H1 (cell line): Measurements from ENCODE around the gene EPHA3. TPM values are rescaled to one million over a fixed set of nuclear protein-coding genes. Genes with fewer than 3 reads are reported as not detected.

Source experiments
- CTCF ChIA-PET: fragments of 300-600 bp; sonication (Branson Sonifier 250); formaldehyde crosslinking; loops from one replicate; lab custom pipeline; 2021; ENCODE audit not compliant: partially characterized antibody; lab: Charles Lee
- POLR2A ChIA-PET: fragments of 300-600 bp; sonication (Branson Sonifier 250); formaldehyde crosslinking; loops from one replicate; lab custom pipeline; 2021; ENCODE audit warnings: inconsistent platforms; ENCODE audit not compliant: partially characterized antibody; lab: Charles Lee
- DNase-seq, 2 experiments: peaks; one replicate each; pipeline versions ENCODE4 v3.0.0 to v3.0.0-alpha.2; 2010 to 2022; ENCODE audit warnings: low spot score in 2 of 2, low read depth in 1 of 2, mixed read lengths in 1 of 2
- FAIRE-seq: peaks from 2 replicates; lab custom pipeline; 2011; peaks lifted over from hg19 to GRCh38; lab: Jason Lieb, UNC
- H2AFZ ChIP-seq: 2 replicates; pipeline ENCODE4 v1.8.1; 2012; ENCODE audit warnings: low read length, inconsistent platforms
- H2AK5ac ChIP-seq: 2 replicates; pipeline ENCODE4 v1.6.1; 2013; ENCODE audit warnings: low read depth, low read length
- H2BK120ac ChIP-seq: replicated peaks from 2 replicates; pipeline ENCODE3; 2013; ENCODE audit warnings: low read depth, low read length, inconsistent platforms
- H2BK12ac ChIP-seq: 2 replicates; pipeline ENCODE4 v1.6.1; 2013; ENCODE audit warnings: low read depth, low read length
- H2BK15ac ChIP-seq: 2 replicates; pipeline ENCODE4 v1.6.1; 2013; ENCODE audit warnings: low read length
- H2BK20ac ChIP-seq: 2 replicates; pipeline ENCODE4 v1.6.1; 2013; ENCODE audit warnings: low read length
- H2BK5ac ChIP-seq: 2 replicates; pipeline ENCODE4 v1.6.1; 2013; ENCODE audit warnings: low read depth, low read length
- H3K14ac ChIP-seq: 2 replicates; pipeline ENCODE4 v1.6.1; 2013; ENCODE audit warnings: inconsistent platforms; ENCODE audit not compliant: insufficient read length
- H3K18ac ChIP-seq: 2 replicates; pipeline ENCODE4 v1.6.1; 2013; ENCODE audit warnings: low read length; ENCODE audit errors: extremely low read depth
- H3K23ac ChIP-seq: 2 replicates; pipeline ENCODE4 v1.6.1; 2013; ENCODE audit warnings: inconsistent platforms; ENCODE audit not compliant: insufficient read length
- H3K23me2 ChIP-seq: 2 replicates; pipeline ENCODE4 v1.6.1; 2013; ENCODE audit warnings: low read depth, low read length
- H3K27ac ChIP-seq: 2 replicates; pipeline ENCODE4 v1.6.1; 2011; ENCODE audit warnings: low read depth, low read length, inconsistent platforms
- H3K27me3 ChIP-seq, 4 experiments: replicated peaks in 1 of 4; 1 replicate in 1 of 4; 2 replicates in 3 of 4; pipeline versions ENCODE4 v1.6.1 to v1.8.1; 2011 to 2013; ENCODE audit warnings: low read length in 3 of 4, mild to moderate bottlenecking in 3 of 4, inconsistent platforms in 2 of 4, mixed read lengths in 2 of 4, moderate library complexity in 1 of 4; ENCODE audit not compliant: control insufficient read depth in 3 of 4, insufficient read depth in 3 of 4; ENCODE audit errors: extremely low read depth in 1 of 4
- H3K36me3 ChIP-seq, 4 experiments: 2 replicates each; pipeline versions ENCODE4 v1.6.1 to v1.8.1; 2011 to 2013; ENCODE audit warnings: mild to moderate bottlenecking in 4 of 4, low read length in 3 of 4, moderate library complexity in 2 of 4, control low read depth in 1 of 4, inconsistent platforms in 1 of 4; ENCODE audit not compliant: insufficient read depth in 4 of 4, control insufficient read depth in 2 of 4
- H3K4ac ChIP-seq: replicated peaks from 2 replicates; pipeline ENCODE3; 2013; ENCODE audit warnings: low read length, low read depth, mixed read lengths, inconsistent platforms; ENCODE audit not compliant: insufficient read length
- H3K4me1 ChIP-seq, 4 experiments: replicated peaks in 1 of 4; 1 replicate in 1 of 4; 2 replicates in 3 of 4; pipeline versions ENCODE4 v1.6.1 to v1.8.1; 2011 to 2013; ENCODE audit warnings: low read length in 3 of 4, inconsistent platforms in 2 of 4, mixed read lengths in 1 of 4; ENCODE audit not compliant: insufficient read depth in 4 of 4, control insufficient read depth in 3 of 4
- H3K4me2 ChIP-seq, 2 experiments: 2 replicates each; pipeline versions ENCODE4 v1.6.1 to v1.8.1; 2011 to 2013; ENCODE audit warnings: low read depth in 2 of 2, low read length in 2 of 2, control low read depth in 1 of 2, inconsistent platforms in 1 of 2, mild to moderate bottlenecking in 1 of 2; ENCODE audit not compliant: insufficient read depth in 1 of 2
- H3K4me3 ChIP-seq, 4 experiments: fragments of 200-600, 300-600 bp in 1 of 4; sonication (generic), shearing (Covaris generic), sonication (Bioruptor Twin) in 1 of 4; 2 replicates each; pipeline versions ENCODE4 v1.5.1 to v1.8.1; 2011 to 2016; ENCODE audit warnings: low read length in 4 of 4, low read depth in 3 of 4, control low read depth in 2 of 4, inconsistent platforms in 2 of 4, mild to moderate bottlenecking in 2 of 4, mixed read lengths in 1 of 4, moderate library complexity in 1 of 4; ENCODE audit not compliant: insufficient read depth in 2 of 4; ENCODE audit errors: extremely low read depth in 1 of 4
- H3K56ac ChIP-seq: replicated peaks from 2 replicates; pipeline ENCODE3; 2013; ENCODE audit warnings: low read depth, mild to moderate bottlenecking, mixed read lengths, low read length, inconsistent platforms; ENCODE audit not compliant: insufficient read length
- H3K79me1 ChIP-seq: 2 replicates; pipeline ENCODE4 v1.6.1; 2013; ENCODE audit warnings: low read depth, low read length, control low read depth
- H3K79me2 ChIP-seq, 2 experiments: 2 replicates each; pipeline versions ENCODE4 v1.6.1 to v1.8.1; 2012 to 2013; ENCODE audit warnings: low read length in 2 of 2, mild to moderate bottlenecking in 2 of 2, inconsistent platforms in 1 of 2; ENCODE audit not compliant: insufficient read depth in 2 of 2, control insufficient read depth in 1 of 2
- H3K9ac ChIP-seq, 4 experiments: replicated peaks in 1 of 4; 1 replicate in 1 of 4; 2 replicates in 3 of 4; pipeline versions ENCODE4 v1.6.1 to v1.8.1; 2011 to 2013; ENCODE audit warnings: low read depth in 3 of 4, low read length in 3 of 4, control low read depth in 2 of 4, mild to moderate bottlenecking in 2 of 4, moderate library complexity in 2 of 4, inconsistent platforms in 1 of 4; ENCODE audit errors: extremely low read depth in 1 of 4
- H3K9me3 ChIP-seq, 2 experiments: 2 replicates each; pipeline versions ENCODE4 v1.6.1 to v1.8.1; 2012 to 2013; ENCODE audit warnings: mild to moderate bottlenecking in 2 of 2, moderate library complexity in 2 of 2, control low read depth in 1 of 2, inconsistent platforms in 1 of 2, low read depth in 1 of 2, low read length in 1 of 2, mixed read lengths in 1 of 2; ENCODE audit not compliant: insufficient read depth in 2 of 2
- H4K20me1 ChIP-seq, 2 experiments: replicated peaks in 1 of 2; 2 replicates each; pipeline versions ENCODE3 to v1.8.1; 2011 to 2013; ENCODE audit warnings: inconsistent platforms in 2 of 2, low read length in 2 of 2, mild to moderate bottlenecking in 1 of 2; ENCODE audit not compliant: insufficient read depth in 2 of 2, control insufficient read depth in 1 of 2
- H4K5ac ChIP-seq: 2 replicates; pipeline ENCODE4 v1.6.1; 2013; ENCODE audit warnings: low read length, low read depth, mixed read lengths, inconsistent platforms; ENCODE audit not compliant: insufficient read length
- H4K8ac ChIP-seq: 2 replicates; pipeline ENCODE4 v1.8.0; 2013; ENCODE audit warnings: mild to moderate bottlenecking, moderate library complexity, low read length, inconsistent platforms; ENCODE audit not compliant: insufficient read depth; ENCODE audit errors: extremely low read depth
- H4K91ac ChIP-seq: replicated peaks from 2 replicates; pipeline ENCODE3; 2013; ENCODE audit warnings: low read length, mixed read lengths, inconsistent platforms; ENCODE audit not compliant: insufficient read length
- NRF1 ChIP-seq: IDR thresholded peaks from 2 replicates; pipeline ENCODE4 v1.6.1; 2011; ENCODE audit warnings: mild to moderate bottlenecking, low read depth, low read length, improper control_type of control experiment
- POLR2A ChIP-seq, 2 experiments: IDR thresholded peaks; 1 replicate in 1 of 2; 2 replicates in 1 of 2; pipeline ENCODE4 v1.6.1; 2011; ENCODE audit warnings: low read depth in 2 of 2, low read length in 2 of 2, mild to moderate bottlenecking in 2 of 2; ENCODE audit errors: control extremely low read depth in 1 of 2
- RAD21 ChIP-seq, 2 experiments: IDR thresholded peaks in 1 of 2; conservative IDR thresholded peaks in 1 of 2; 2 replicates each; pipeline ENCODE4 v1.6.1; 2011; ENCODE audit warnings: low read depth in 2 of 2, low read length in 2 of 2, improper control_type of control experiment in 1 of 2, inconsistent platforms in 1 of 2, mild to moderate bottlenecking in 1 of 2, moderate library complexity in 1 of 2
- RXRA ChIP-seq: IDR thresholded peaks from 2 replicates; pipeline ENCODE4 v1.6.1; 2011; ENCODE audit warnings: low read depth, mild to moderate bottlenecking, low read length, moderate library complexity; ENCODE audit not compliant: insufficient read depth
- SAP30 ChIP-seq: fragments of 300-600 bp; sonication (generic); IDR thresholded peaks from 2 replicates; pipeline ENCODE4 v1.7.1; 2012; ENCODE audit warnings: low read length, moderate library complexity, mild to moderate bottlenecking, inconsistent platforms; ENCODE audit not compliant: insufficient read depth, insufficient replicate concordance
- SP4 ChIP-seq: IDR thresholded peaks from 2 replicates; pipeline ENCODE4 v1.6.1; 2012; ENCODE audit warnings: low read length, inconsistent platforms
- SRF ChIP-seq: IDR thresholded peaks from 2 replicates; pipeline ENCODE4 v1.6.1; 2011; ENCODE audit warnings: mild to moderate bottlenecking, low read depth, low read length, moderate library complexity
- SUZ12 ChIP-seq: fragments of 200-600 bp; sonication (generic); IDR thresholded peaks from 2 replicates; pipeline ENCODE4 v1.6.1; 2012; ENCODE audit warnings: mild to moderate bottlenecking, inconsistent platforms, low read length, moderate library complexity, mixed read lengths
- WGBS, 2 experiments: shearing (Covaris generic) in 1 of 2; methylation state at CpG; one replicate each; pipeline versions ENCODE4 v1.1.6 to v1.1.7; 2013 to 2015; ENCODE audit warnings: low lambda C conversion rate in 2 of 2, mixed read lengths in 2 of 2, inconsistent platforms in 1 of 2, low coverage in 1 of 2, missing lambda C conversion rate in 1 of 2; ENCODE audit not compliant: insufficient replicate concordance in 2 of 2, insufficient coverage in 1 of 2, insufficient read length in 1 of 2; ENCODE audit errors: extremely low coverage in 1 of 2, missing lambda C conversion rate in 1 of 2; 5-methylcytosine and 5-hydroxymethylcytosine counted together
- polyA plus RNA-seq, 7 experiments: library from polyadenylated mRNA; depleted of rRNA in 3 of 7; stranded (reverse) in 5 of 7; unstranded in 2 of 7; fragments of >200 nt in 5 of 7; fragments of 200-250 nt in 2 of 7; gene quantifications; 1 replicate in 5 of 7; 2 replicates in 1 of 7; 4 replicates in 1 of 7; pipeline versions ENCODE4 v1.2.1 to v1.2.3, GENCODE V29; 2011 to 2013; ENCODE audit warnings: missing spikeins in 2 of 7, mixed read lengths in 2 of 7
- total RNA-seq: library from RNA; stranded (reverse); fragmentation: NEBNext Ultra II Directional; extraction: Animal tissue kit (Norgen Biotek cat#: 25700); gene quantifications from 2 replicates; pipeline ENCODE4 v1.2.1, GENCODE V29; 2021

Gene EPHA3
- total and polyA plus RNA-seq, 2 of the 8 experiments (the other 6 are each of a cell fraction or from before 2014, with no cell fraction given) = 0.09 to 0.22 TPM

DNA sequence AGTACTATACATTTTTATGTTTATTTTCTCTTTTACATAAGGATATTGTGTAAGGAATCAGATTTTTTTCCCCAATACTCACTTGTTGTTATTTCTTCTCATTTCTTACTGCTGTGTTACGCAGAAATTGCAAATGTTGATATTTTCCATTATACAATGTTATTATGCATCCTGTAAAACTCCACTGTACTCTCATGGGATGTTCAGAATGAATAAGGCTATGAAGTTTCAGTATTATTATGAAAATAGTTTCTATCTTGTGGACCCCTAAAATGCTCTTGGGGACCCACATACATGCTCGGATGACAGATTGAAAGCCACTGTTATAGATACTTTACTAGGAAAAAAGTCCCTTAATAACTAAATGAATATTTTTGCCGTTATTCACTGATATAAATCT lies 329.4 kb downstream of the EPHA3 start:
- no peak overlapping the region for H3K4ac ChIP-seq
- H3K79me1 ChIP-seq = no peaks in the 10 kb centered on the region
- no peaks in the 10 kb centered on the region for H3K79me2 ChIP-seq
- H4K20me1 ChIP-seq = no peaks in the 10 kb centered on the region
- H2BK120ac ChIP-seq = no peak overlapping the region
- no peak overlapping the region for H3K4me3 ChIP-seq
- H2BK15ac ChIP-seq = no peak overlapping the region
- no peak for TF ChIP-seq RAD21 (IDR thresholded peaks at IDR 0.05 in 1 of 2, conservative IDR thresholded peaks at IDR 0.05 in 1 of 2; ENCODE audit: low read depth in 2 of 2, low read length in 2 of 2)
- no peak for TF ChIP-seq RXRA
- TF ChIP-seq POLR2A (IDR thresholded peaks at IDR 0.05; ENCODE audit: control extremely low read depth in 1 of 2, low read depth in 2 of 2, low read length in 2 of 2) = no peak
- TF ChIP-seq SAP30 = no peak
- no peak for TF ChIP-seq SP4
- no peak for TF ChIP-seq SUZ12
- no peak for TF ChIP-seq NRF1
- TF ChIP-seq SRF = no peak
- H3K4me1 ChIP-seq = no peaks in the 10 kb centered on the region
- H2BK12ac ChIP-seq = no peak overlapping the region
- no peaks in the 10 kb centered on the region for H3K27me3 ChIP-seq
- H3K27ac ChIP-seq = no peak overlapping the region
- H3K9ac ChIP-seq = no peak overlapping the region
- ChIA-PET CTCF (no interaction called here), POLR2A (no interaction called here)
- no peak overlapping the region for H4K8ac ChIP-seq
- H3K23ac ChIP-seq = no peak overlapping the region
- H2AK5ac ChIP-seq = no peak overlapping the region
- no peak overlapping the region for H3K14ac ChIP-seq
- no peak overlapping the region for H4K5ac ChIP-seq
- no peaks in the 10 kb centered on the region for H3K9me3 ChIP-seq
- H3K56ac ChIP-seq = no peak overlapping the region
- no peak overlapping the region for H2BK20ac ChIP-seq
- H3K18ac ChIP-seq = no peak overlapping the region
- FAIRE-seq = no peak
- H3K4me2 ChIP-seq = no peak overlapping the region
- WGBS, 2 experiments = 81% methylated on average over 3 of the region's 3 CpGs; no CpG with 5 or more reads in 1 of the 2 experiments
- DNase-seq = no peak
- H2BK5ac ChIP-seq = no peak overlapping the region
- no peaks in the 10 kb centered on the region for H3K23me2 ChIP-seq
- H4K91ac ChIP-seq = no peak overlapping the region
- H2AFZ ChIP-seq = no peak overlapping the region
- no peaks in the 10 kb centered on the region for H3K36me3 ChIP-seq
